Neural cell (in vitro differentiated cells): ENCODE results near the gene CELF4. TPM values are rescaled to one million over a fixed set of nuclear protein-coding genes. Genes with fewer than 3 reads are reported as not detected.

Experiments used
- H2AFZ ChIP-seq: fragments of 200-600, 300-800 bp; sonication (generic), shearing (Covaris generic); 2 replicates; pipeline ENCODE4 v1.6.0; 2014; ENCODE audit warnings: low read depth, mild to moderate bottlenecking, antibody characterized with exemption, low read length, moderate library complexity
- H3F3A ChIP-seq: fragments of 200-600 bp; shearing (Covaris generic); 2 replicates; pipeline ENCODE4 v1.6.1; 2016; ENCODE audit warnings: mild to moderate bottlenecking, moderate library complexity, mixed read lengths, antibody characterized with exemption, low read length; ENCODE audit not compliant: insufficient read depth, poor library complexity, severe bottlenecking
- H3K27ac ChIP-seq: fragments of 200-600, 300-800 bp; sonication (generic), shearing (Covaris generic); 2 replicates; pipeline ENCODE4 v1.5.1; 2014; ENCODE audit warnings: mild to moderate bottlenecking, low read length, moderate library complexity
- H3K27me3 ChIP-seq: fragments of 300-800, 200-600 bp; sonication (generic), shearing (Covaris generic); 2 replicates; pipeline ENCODE4 v1.6.0; 2014; ENCODE audit warnings: mild to moderate bottlenecking, low read depth, low read length, moderate library complexity; ENCODE audit not compliant: insufficient read depth
- H3K36me3 ChIP-seq: fragments of 300-800, 200-600 bp; sonication (generic), shearing (Covaris generic); 2 replicates; pipeline ENCODE4 v1.5.1; 2014; ENCODE audit warnings: mild to moderate bottlenecking, antibody characterized with exemption, low read length, moderate library complexity; ENCODE audit not compliant: insufficient read depth
- H3K4me2 ChIP-seq: fragments of 300-800, 200-600 bp; sonication (generic), shearing (Covaris generic); 2 replicates; pipeline ENCODE4 v1.6.0; 2014; ENCODE audit warnings: mild to moderate bottlenecking, low read length
- H3K4me3 ChIP-seq: fragments of 300-800, 200-600 bp; sonication (generic), shearing (Covaris generic); 2 replicates; pipeline ENCODE4 v1.5.1; 2014; ENCODE audit warnings: mild to moderate bottlenecking, low read length, moderate library complexity
- H3K79me2 ChIP-seq: fragments of 200-600 bp; shearing (Covaris generic); replicated peaks from 2 replicates; pipeline ENCODE4 v1.6.0; 2014; ENCODE audit warnings: mild to moderate bottlenecking, low read length, moderate library complexity; ENCODE audit not compliant: insufficient read depth
- H3K9ac ChIP-seq: fragments of 300-800, 200-600 bp; sonication (generic), shearing (Covaris generic); 2 replicates; pipeline ENCODE4 v1.6.1; 2016; ENCODE audit warnings: mild to moderate bottlenecking, low read length, mixed read lengths
- H3K9me2 ChIP-seq: fragments of 200-600 bp; shearing (Covaris generic); 2 replicates; pipeline ENCODE4 v1.6.1; 2016; ENCODE audit warnings: mild to moderate bottlenecking, low read length, mixed read lengths; ENCODE audit not compliant: insufficient read depth
- H3K9me3 ChIP-seq: fragments of 200-600, 300-800 bp; sonication (generic), shearing (Covaris generic); 2 replicates; pipeline ENCODE4 v1.6.1; 2016; ENCODE audit warnings: mild to moderate bottlenecking, mixed run types, low read length, moderate library complexity, mixed read lengths
- H4K20me1 ChIP-seq: fragments of 200-600 bp; shearing (Covaris generic); 2 replicates; pipeline ENCODE4 v1.6.1; 2016; ENCODE audit warnings: mild to moderate bottlenecking, mixed run types; ENCODE audit not compliant: insufficient read depth
- EP300 ChIP-seq: fragments of 450-650 bp; conservative IDR thresholded peaks from 2 replicates; pipeline ENCODE4 v1.6.1; 2014; ENCODE audit warnings: antibody characterized with exemption, mild to moderate bottlenecking, moderate library complexity; ENCODE audit not compliant: poor library complexity, severe bottlenecking
- EZH2 ChIP-seq: fragments of 200-600, 300-800 bp; shearing (Covaris generic), sonication (generic); IDR thresholded peaks from 2 replicates; pipeline ENCODE4 v1.6.1; 2014; ENCODE audit warnings: antibody characterized with exemption, low read length, borderline replicate concordance, mild to moderate bottlenecking; ENCODE audit not compliant: insufficient read depth, poor library complexity, severe bottlenecking
- MXI1 ChIP-seq: fragments of 450-650 bp; conservative IDR thresholded peaks from 2 replicates; pipeline ENCODE4 v1.6.1; 2014; ENCODE audit warnings: antibody characterized with exemption, mild to moderate bottlenecking; ENCODE audit not compliant: poor library complexity, severe bottlenecking
- POLR2AphosphoS5 ChIP-seq: IDR thresholded peaks from 2 replicates; pipeline ENCODE4 v1.6.1; 2012
- RAD21 ChIP-seq: fragments of 450-650 bp; conservative IDR thresholded peaks from 2 replicates; pipeline ENCODE4 v1.6.1; 2014; ENCODE audit warnings: antibody characterized with exemption, mild to moderate bottlenecking, moderate library complexity
- SMC3 ChIP-seq: fragments of 450-650 bp; conservative IDR thresholded peaks from 2 replicates; pipeline ENCODE4 v1.6.1; 2014; ENCODE audit warnings: antibody characterized with exemption, mild to moderate bottlenecking, moderate library complexity; ENCODE audit not compliant: poor library complexity
- TAF1 ChIP-seq: IDR thresholded peaks from 2 replicates; pipeline ENCODE4 v1.6.1; 2012; ENCODE audit warnings: low read depth
- polyA plus RNA-seq: library from polyadenylated mRNA; depleted of rRNA; stranded (reverse); fragments of >200 nt; gene quantifications from 2 replicates; pipeline ENCODE4 v1.2.3, GENCODE V29; 2014
- TF ChIP-seq, protein P1 (sequence below): IDR thresholded peaks from 2 replicates; pipeline ENCODE4 v1.6.1; 2012; ENCODE audit warnings: borderline replicate concordance
- TF ChIP-seq, protein P2 (sequence below): fragments of 450-650 bp; IDR thresholded peaks from 2 replicates; pipeline ENCODE4 v1.5.1; 2014; ENCODE audit warnings: antibody characterized with exemption, mild to moderate bottlenecking, moderate library complexity; ENCODE audit not compliant: poor library complexity, severe bottlenecking

CELF4 gene
- polyA plus RNA-seq, 1 donor from 2014 or later: 191 TPM

- Histone ChIP-seq H3K9me3 (no peaks in the 10 kb centered on the region), H2AFZ (no peak overlapping the region), H3K9ac (no peak overlapping the region), H3K79me2 (no peaks in the 10 kb centered on the region), H3F3A (no peaks in the 10 kb centered on the region), H3K27me3 (no peaks in the 10 kb centered on the region), H4K20me1 (no peaks in the 10 kb centered on the region), H3K27ac (no peak overlapping the region), H3K36me3 (no peaks in the 10 kb centered on the region), H3K9me2 (no peaks in the 10 kb centered on the region), H3K4me3 (no peak overlapping the region), H3K4me2 (no peak overlapping the region)
- TF ChIP-seq SMC3 (no peak), TAF1 (no peak), EP300 (no peak)
- TF ChIP-seq, protein P1, sequence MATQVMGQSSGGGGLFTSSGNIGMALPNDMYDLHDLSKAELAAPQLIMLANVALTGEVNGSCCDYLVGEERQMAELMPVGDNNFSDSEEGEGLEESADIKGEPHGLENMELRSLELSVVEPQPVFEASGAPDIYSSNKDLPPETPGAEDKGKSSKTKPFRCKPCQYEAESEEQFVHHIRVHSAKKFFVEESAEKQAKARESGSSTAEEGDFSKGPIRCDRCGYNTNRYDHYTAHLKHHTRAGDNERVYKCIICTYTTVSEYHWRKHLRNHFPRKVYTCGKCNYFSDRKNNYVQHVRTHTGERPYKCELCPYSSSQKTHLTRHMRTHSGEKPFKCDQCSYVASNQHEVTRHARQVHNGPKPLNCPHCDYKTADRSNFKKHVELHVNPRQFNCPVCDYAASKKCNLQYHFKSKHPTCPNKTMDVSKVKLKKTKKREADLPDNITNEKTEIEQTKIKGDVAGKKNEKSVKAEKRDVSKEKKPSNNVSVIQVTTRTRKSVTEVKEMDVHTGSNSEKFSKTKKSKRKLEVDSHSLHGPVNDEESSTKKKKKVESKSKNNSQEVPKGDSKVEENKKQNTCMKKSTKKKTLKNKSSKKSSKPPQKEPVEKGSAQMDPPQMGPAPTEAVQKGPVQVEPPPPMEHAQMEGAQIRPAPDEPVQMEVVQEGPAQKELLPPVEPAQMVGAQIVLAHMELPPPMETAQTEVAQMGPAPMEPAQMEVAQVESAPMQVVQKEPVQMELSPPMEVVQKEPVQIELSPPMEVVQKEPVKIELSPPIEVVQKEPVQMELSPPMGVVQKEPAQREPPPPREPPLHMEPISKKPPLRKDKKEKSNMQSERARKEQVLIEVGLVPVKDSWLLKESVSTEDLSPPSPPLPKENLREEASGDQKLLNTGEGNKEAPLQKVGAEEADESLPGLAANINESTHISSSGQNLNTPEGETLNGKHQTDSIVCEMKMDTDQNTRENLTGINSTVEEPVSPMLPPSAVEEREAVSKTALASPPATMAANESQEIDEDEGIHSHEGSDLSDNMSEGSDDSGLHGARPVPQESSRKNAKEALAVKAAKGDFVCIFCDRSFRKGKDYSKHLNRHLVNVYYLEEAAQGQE: no peak
These were observed 184.0 kb downstream of the CELF4 start for GRCh38 chr18:37381554-37381953.

DNA sequence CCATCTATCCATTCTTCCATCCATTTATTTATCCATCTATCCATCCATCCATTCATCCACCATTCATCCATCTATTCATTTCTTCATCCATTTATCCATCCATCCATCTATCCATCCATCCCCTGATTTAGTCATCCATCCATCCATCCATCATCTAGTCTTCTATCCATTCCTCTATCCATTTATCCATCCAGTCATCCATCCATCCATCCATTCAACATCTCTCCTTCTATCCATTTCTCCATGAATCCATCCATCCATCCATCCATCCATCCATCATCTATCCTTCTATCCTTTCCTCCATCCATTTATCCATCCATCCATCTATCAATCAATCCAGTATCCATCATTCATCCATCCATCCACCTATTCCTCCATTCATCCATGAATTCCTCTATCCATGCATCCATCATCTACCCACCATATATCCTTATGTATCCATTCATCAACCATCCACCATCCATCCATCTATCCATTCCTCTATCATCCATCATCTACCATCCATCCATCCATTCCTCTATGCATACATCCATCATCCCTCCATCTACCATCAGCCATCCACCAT, 185.0 kb downstream of the CELF4 start:
- H3K9ac ChIP-seq: no peak overlapping the region
- H3K4me2 ChIP-seq: no peak overlapping the region
- no peaks in the 10 kb centered on the region for H3K9me3 ChIP-seq
- H3K27me3 ChIP-seq: no peaks in the 10 kb centered on the region
- H3F3A ChIP-seq: no peaks in the 10 kb centered on the region
- H3K4me3 ChIP-seq: no peak overlapping the region
- no peak overlapping the region for H2AFZ ChIP-seq
- no peaks in the 10 kb centered on the region for H4K20me1 ChIP-seq
- no peaks in the 10 kb centered on the region for H3K36me3 ChIP-seq
- no peaks in the 10 kb centered on the region for H3K79me2 ChIP-seq
- TF ChIP-seq EZH2: no peak
- TF ChIP-seq, protein P1: no peak
- no peak for TF ChIP-seq SMC3
- no peak for TF ChIP-seq RAD21
- no peak for TF ChIP-seq POLR2AphosphoS5
- no peak for TF ChIP-seq MXI1
- TF ChIP-seq, protein P2, sequence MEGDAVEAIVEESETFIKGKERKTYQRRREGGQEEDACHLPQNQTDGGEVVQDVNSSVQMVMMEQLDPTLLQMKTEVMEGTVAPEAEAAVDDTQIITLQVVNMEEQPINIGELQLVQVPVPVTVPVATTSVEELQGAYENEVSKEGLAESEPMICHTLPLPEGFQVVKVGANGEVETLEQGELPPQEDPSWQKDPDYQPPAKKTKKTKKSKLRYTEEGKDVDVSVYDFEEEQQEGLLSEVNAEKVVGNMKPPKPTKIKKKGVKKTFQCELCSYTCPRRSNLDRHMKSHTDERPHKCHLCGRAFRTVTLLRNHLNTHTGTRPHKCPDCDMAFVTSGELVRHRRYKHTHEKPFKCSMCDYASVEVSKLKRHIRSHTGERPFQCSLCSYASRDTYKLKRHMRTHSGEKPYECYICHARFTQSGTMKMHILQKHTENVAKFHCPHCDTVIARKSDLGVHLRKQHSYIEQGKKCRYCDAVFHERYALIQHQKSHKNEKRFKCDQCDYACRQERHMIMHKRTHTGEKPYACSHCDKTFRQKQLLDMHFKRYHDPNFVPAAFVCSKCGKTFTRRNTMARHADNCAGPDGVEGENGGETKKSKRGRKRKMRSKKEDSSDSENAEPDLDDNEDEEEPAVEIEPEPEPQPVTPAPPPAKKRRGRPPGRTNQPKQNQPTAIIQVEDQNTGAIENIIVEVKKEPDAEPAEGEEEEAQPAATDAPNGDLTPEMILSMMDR: no peak
- no peak for TF ChIP-seq EP300
- TF ChIP-seq TAF1: no peak
- H3K27ac ChIP-seq: no peak overlapping the region
- H3K9me2 ChIP-seq: no peaks in the 10 kb centered on the region
